GM12878 (cell line): Measurements from ENCODE around the gene PHLPP1. TPM values are rescaled to one million over a fixed set of nuclear protein-coding genes. Genes with fewer than 3 reads are reported as not detected.

Experiments
- ATAC-seq: fragments of 200-7000 bp; cut with Tn5 transposase; 3 replicates; pipeline ENCODE4 v1.9.1; 2020; ENCODE audit warnings: mild to moderate bottlenecking, moderate library complexity
- BruUV-seq: library from RNA; stranded (reverse); fragments of 400-500 nt; replicated peaks from 2 replicates; lab custom pipeline; 2021; lab: Mats Ljungman, UMichigan
- CTCF ChIA-PET: fragments of 300-600 bp; sonication (Branson Sonifier 250); formaldehyde crosslinking; extraction: SDS; loops from one replicate; lab custom pipeline; 2021; ENCODE audit warnings: inconsistent platforms; lab: Yijun Ruan, JAX
- POLR2A ChIA-PET: fragments of 350-600 bp; formaldehyde crosslinking; extraction: SDS; loops from one replicate; lab custom pipeline; 2021; ENCODE audit warnings: inconsistent platforms; lab: Charles Lee
- RAD21 ChIA-PET: fragments of 300-600 bp; sonication (Branson Sonifier 250); formaldehyde crosslinking; loops from one replicate; lab custom pipeline; 2023; ENCODE audit warnings: antibody characterized with exemption; ENCODE audit not compliant: unreplicated experiment; lab: Charles Lee
- SMC1A ChIA-PET: fragments of 300-600 bp; sonication (Branson Sonifier 250); formaldehyde crosslinking; loops from one replicate; lab custom pipeline; 2023; ENCODE audit not compliant: unreplicated experiment, uncharacterized antibody; lab: Charles Lee
- DNase-seq: peaks from one replicate; pipeline ENCODE4 v3.0.0-alpha.2; 2011; ENCODE audit warnings: low read depth, low spot score
- FAIRE-seq: peaks from 3 replicates; lab custom pipeline; 2011; peaks lifted over from hg19 to GRCh38; lab: Jason Lieb, UNC
- H2AFZ ChIP-seq: 2 replicates; pipeline ENCODE4 v1.6.0; 2011; ENCODE audit warnings: low read depth, low read length, control low read depth; ENCODE audit not compliant: control insufficient read depth
- H3K27ac ChIP-seq: 2 replicates; pipeline ENCODE4 v1.5.1; 2011; ENCODE audit warnings: control low read depth; ENCODE audit not compliant: control insufficient read depth, insufficient read depth
- H3K27me3 ChIP-seq, 2 experiments: replicated peaks in 1 of 2; 2 replicates each; pipeline versions ENCODE4 v1.6.0 to v1.6.1; 2011; ENCODE audit warnings: low read length in 1 of 2; ENCODE audit not compliant: control insufficient read depth in 2 of 2, insufficient read depth in 2 of 2
- H3K36me3 ChIP-seq, 2 experiments: 2 replicates each; pipeline ENCODE4 v1.5.1; 2011; ENCODE audit warnings: low read length in 1 of 2; ENCODE audit not compliant: control insufficient read depth in 2 of 2, insufficient read depth in 2 of 2
- H3K4me1 ChIP-seq: 2 replicates; pipeline ENCODE4 v1.6.1; 2011; ENCODE audit warnings: mild to moderate bottlenecking, low read length, moderate library complexity, mixed read lengths; ENCODE audit not compliant: control insufficient read depth, insufficient read depth
- H3K4me2 ChIP-seq: 2 replicates; pipeline ENCODE4 v1.6.0; 2011; ENCODE audit warnings: control low read depth; ENCODE audit not compliant: control insufficient read depth, insufficient read depth
- H3K4me3 ChIP-seq: fragments of 200-600 bp; sonication (generic); 2 replicates; pipeline ENCODE4 v1.5.1; 2016
- H3K79me2 ChIP-seq: 2 replicates; pipeline ENCODE4 v1.6.0; 2011; ENCODE audit warnings: low read length; ENCODE audit not compliant: control insufficient read depth, insufficient read depth
- H3K9ac ChIP-seq: 2 replicates; pipeline ENCODE4 v1.8.0; 2011; ENCODE audit warnings: low read length, control low read depth, mixed read lengths; ENCODE audit not compliant: control insufficient read depth, insufficient read depth
- H3K9me3 ChIP-seq: replicated peaks from 3 replicates; pipeline ENCODE4 v1.5.1; 2011; ENCODE audit warnings: mild to moderate bottlenecking, low read length; ENCODE audit not compliant: control insufficient read depth, insufficient read depth
- H4K20me1 ChIP-seq: 2 replicates; pipeline ENCODE4 v1.6.0; 2011; ENCODE audit not compliant: control insufficient read depth, insufficient read depth
- CHD2 ChIP-seq: IDR thresholded peaks from 2 replicates; pipeline ENCODE4 v1.6.1; 2011; ENCODE audit warnings: low read depth, low read length, improper control_type of control experiment, borderline replicate concordance
- JUNB ChIP-seq: IDR thresholded peaks from 2 replicates; pipeline ENCODE4 v1.6.1; 2016; ENCODE audit warnings: antibody characterized with exemption, mild to moderate bottlenecking
- KDM1A ChIP-seq: fragments of 200-600 bp; sonication (generic); IDR thresholded peaks from 2 replicates; pipeline ENCODE4 v1.6.1; 2016; ENCODE audit warnings: borderline replicate concordance
- MEF2A ChIP-seq: IDR thresholded peaks from 2 replicates; pipeline ENCODE4 v1.6.1; 2011; ENCODE audit warnings: low read depth, mild to moderate bottlenecking, low read length, moderate library complexity; ENCODE audit not compliant: insufficient read depth
- NR2C2 ChIP-seq: IDR thresholded peaks from 2 replicates; pipeline ENCODE4 v1.6.1; 2011; ENCODE audit warnings: borderline replicate concordance, low read depth; ENCODE audit not compliant: control insufficient read depth, insufficient read length
- RB1 ChIP-seq: fragments of 450-650 bp; formaldehyde crosslinking; IDR thresholded peaks from 2 replicates; pipeline ENCODE4 v1.6.1; 2017; ENCODE audit warnings: mild to moderate bottlenecking, borderline replicate concordance
- RCOR1 ChIP-seq: conservative IDR thresholded peaks from 2 replicates; pipeline ENCODE4 v1.6.1; 2012; ENCODE audit warnings: low read depth, low read length, improper control_type of control experiment
- RFX5 ChIP-seq: IDR thresholded peaks from 2 replicates; pipeline ENCODE4 v1.6.1; 2011; ENCODE audit warnings: low read depth, low read length, improper control_type of control experiment
- STAT3 ChIP-seq: IDR thresholded peaks from 2 replicates; pipeline ENCODE4 v1.6.1; 2011; ENCODE audit warnings: low read depth, low read length, improper control_type of control experiment
- ZNF274 ChIP-seq: IDR thresholded peaks from one replicate; pipeline ENCODE4 v1.8.0; 2011; ENCODE audit not compliant: insufficient read length, insufficient read depth
- ZZZ3 ChIP-seq: IDR thresholded peaks from 2 replicates; pipeline ENCODE4 v1.6.1; 2011; ENCODE audit warnings: low read depth; ENCODE audit not compliant: control insufficient read depth, insufficient read length
- WGBS: methylation state at CpG from one replicate; pipeline ENCODE4 v1.1.6; 2016; ENCODE audit warnings: low lambda C conversion rate; ENCODE audit not compliant: insufficient replicate concordance, insufficient coverage; ENCODE audit errors: missing lambda C conversion rate; 5-methylcytosine and 5-hydroxymethylcytosine counted together
- in situ Hi-C: fragments of 300-500 bp; cut with MboI; formaldehyde crosslinking; loops from 9 replicates; pipeline ENCODE4 v1.14.3; 2018; ENCODE audit warnings: mixed read lengths
- intact Hi-C: fragments of 100-400 bp; cut with micrococcal nuclease; formaldehyde crosslinking; loops from one replicate; pipeline ENCODE4 v1.14.2; 2022; ENCODE audit not compliant: unreplicated experiment
- polyA plus RNA-seq, 11 experiments: library from polyadenylated mRNA; depleted of rRNA in 4 of 11; unstranded in 6 of 11; stranded (reverse) in 5 of 11; fragments of >200 nt; fragmentation: Nextera tagmentation in 4 of 11; fragmentation: Illumina TruSeq in 1 of 11; extraction: Ambion mirVana in 4 of 11; extraction: Trizol in 1 of 11; gene quantifications; 1 replicate in 1 of 11; 2 replicates in 10 of 11; pipeline versions ENCODE4 v1.2.1 to v1.2.3, GENCODE V29; 2011 to 2016; ENCODE audit warnings: inconsistent platforms in 2 of 11, missing spikeins in 2 of 11, low read depth in 1 of 11
- total RNA-seq, 4 experiments: library from RNA; depleted of rRNA in 3 of 4; stranded (reverse); fragments of >200 nt in 3 of 4; fragmentation: Illumina TruSeq in 1 of 4; extraction: Trizol in 1 of 4; gene quantifications; 2 replicates each; pipeline versions ENCODE4 v1.2.1 to v1.2.3, GENCODE V29; 2013 to 2021

Gene PHLPP1
- total and polyA plus RNA-seq, 10 of the 15 experiments (the other 5 are each of a cell fraction or from before 2014, with no cell fraction given), result 0.42 to 7.0 (median 1.9) TPM

DNA sequence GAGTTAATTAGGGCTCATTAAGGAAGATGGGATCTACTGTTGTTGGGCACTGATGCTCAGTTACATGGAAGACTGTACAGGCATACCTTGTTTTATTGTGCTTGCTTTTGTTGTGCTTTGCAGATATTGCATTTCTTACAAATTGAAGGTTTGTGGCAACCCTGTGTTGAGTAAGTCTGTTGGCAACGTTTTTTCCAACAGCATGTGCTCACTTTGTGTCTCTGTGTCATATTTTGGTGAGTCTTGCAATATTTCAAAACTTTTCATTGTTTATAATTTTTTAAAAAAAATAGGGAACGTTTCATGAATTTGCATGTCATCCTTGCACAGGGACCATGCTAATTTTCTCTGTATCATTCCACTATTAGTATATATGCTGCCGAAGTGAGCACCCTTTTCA is 15.6 kb downstream of the PHLPP1 start:
- Histone ChIP-seq H3K9me3 (peaks cover 7% of the 10 kb centered on the region; the same call in 2 of the 3 replicates), H3K27me3 (no peaks in the 10 kb centered on the region), H2AFZ (no peak overlapping the region), H3K4me1 (peaks cover 12% of the 10 kb centered on the region), H4K20me1 (no peaks in the 10 kb centered on the region), H3K79me2 (peaks cover 5% of the 10 kb centered on the region), H3K4me3 (no peak overlapping the region), H3K9ac (no peak overlapping the region), H3K36me3 (no peaks in the 10 kb centered on the region), H3K27ac (no peak overlapping the region), H3K4me2 (no peak overlapping the region)
- intact Hi-C loops (no loop called here), in situ Hi-C loops (no loop called here)
- TF ChIP-seq MEF2A (no peak), RB1 (no peak), RFX5 (no peak)
- FAIRE-seq, result peak; percentile 69
- no peak for ATAC-seq
- WGBS, result 47% methylated on average over 3 of the region's 3 CpGs
- ChIA-PET POLR2A (no interaction called here), SMC1A (interaction anchor here (0.8 kb wide), 1 partner anchor 214 kb away, joined by 3 read pairs; no protein-coding TSS in a partner anchor), CTCF (no interaction called here), RAD21 (no interaction called here)
- DNase-seq, result no peak
- no TSS peak for BruUV-seq

- FAIRE-seq (no peak), ATAC-seq (no peak), DNase-seq (no peak)
- ChIA-PET RAD21 (no interaction called here), POLR2A (no interaction called here), CTCF (no interaction called here), SMC1A (no interaction called here)
- Histone ChIP-seq H3K27ac (no peak overlapping the region), H3K9me3 (peaks cover 7% of the 10 kb centered on the region; the same call in 2 of the 3 replicates), H3K4me2 (no peak overlapping the region), H3K4me1 (peaks cover 12% of the 10 kb centered on the region), H3K4me3 (no peak overlapping the region), H2AFZ (no peak overlapping the region), H3K79me2 (peaks cover 5% of the 10 kb centered on the region), H3K27me3 (no peaks in the 10 kb centered on the region), H3K36me3 (no peaks in the 10 kb centered on the region), H4K20me1 (no peaks in the 10 kb centered on the region), H3K9ac (no peak overlapping the region)
- no peak for TF ChIP-seq KDM1A
- no peak for TF ChIP-seq NR2C2
- TF ChIP-seq STAT3, result no peak
- no peak for TF ChIP-seq ZNF274
- TF ChIP-seq JUNB, result no peak
- no peak for TF ChIP-seq ZZZ3
- TF ChIP-seq RCOR1, result no peak
- TF ChIP-seq CHD2, result no peak
- BruUV-seq, result no TSS peak
- intact Hi-C loops (no loop called here), in situ Hi-C loops (no loop called here)
- 100% methylated on average over 1 of the region's 1 CpG for WGBS
Observed at GRCh38 chr18:62732617-62733016, 17.3 kb downstream of the PHLPP1 start.
